ENCODE data around the gene CRTC3.

The CRTC3 gene

GRCh38 chr15:90497376-90497775, 32.3 kb upstream of the CRTC3 start:
- Histone ChIP-seq H3K36me3 (ENCODE audit: control insufficient read depth in 1 of 2, insufficient read depth in 2 of 2, low read length in 2 of 2) (peaks cover 25 to 50% of the 10 kb centered on the region in 2 experiments), H2BK120ac (ENCODE audit: insufficient read depth, low read length, poor library complexity) (no peak overlapping the region), H4K8ac (ENCODE audit: low read depth, low read length) (no peak overlapping the region), H3K27ac (ENCODE audit: low read depth, low read length) (no peak overlapping the region), H4K12ac (ENCODE audit: low read depth, low read length) (no peak overlapping the region), H3K4me1 (ENCODE audit: control insufficient read depth in 1 of 2, insufficient read depth in 2 of 2, low read length in 2 of 2) (no peaks in the 10 kb centered on the region), H3K14ac (ENCODE audit: low read length) (no peak overlapping the region), H4K91ac (ENCODE audit: low read depth, low read length) (no peak overlapping the region), H3K79me2 (ENCODE audit: control insufficient read depth, insufficient read depth, low read length, poor library complexity) (no peaks in the 10 kb centered on the region), H3K79me1 (ENCODE audit: low read length) (no peaks in the 10 kb centered on the region), H2AK5ac (ENCODE audit: low read length) (no peak overlapping the region), H3K27me3 (ENCODE audit: insufficient read depth, low read length) (no peaks in the 10 kb centered on the region), H3K4me3 (ENCODE audit: low read depth, low read length) (no peak overlapping the region), H3K4me2 (ENCODE audit: low read length) (no peak overlapping the region), H2BK5ac (ENCODE audit: low read depth, low read length, poor library complexity) (no peak overlapping the region), H3K9ac (ENCODE audit: low read length) (no peak overlapping the region), H3K9me3 (ENCODE audit: insufficient read depth, low read depth, low read length) (no peaks in the 10 kb centered on the region), H2AFZ (ENCODE audit: insufficient read depth, low read length, poor library complexity) (no peak overlapping the region), H3K4ac (ENCODE audit: low read depth, low read length) (no peak overlapping the region), H3K18ac (ENCODE audit: low read length) (no peak overlapping the region), H2BK12ac (ENCODE audit: low read length) (no peak overlapping the region), H3K23ac (ENCODE audit: low read length) (no peak overlapping the region)
- DNase-seq, result no peak
- no CpG with 5 or more reads among the region's 3 CpGs for WGBS (ENCODE audit: extremely low coverage, insufficient coverage, insufficient read length)

GRCh38 chr15:90497912-90498311, 31.8 kb upstream of the CRTC3 start:
- H3K27me3 ChIP-seq (ENCODE audit: insufficient read depth, low read length), result no peaks in the 10 kb centered on the region
- no peak overlapping the region for H2BK120ac ChIP-seq (ENCODE audit: insufficient read depth, low read length, poor library complexity)
- H3K79me1 ChIP-seq (ENCODE audit: low read length), result no peaks in the 10 kb centered on the region
- H3K14ac ChIP-seq (ENCODE audit: low read length), result no peak overlapping the region
- no peaks in the 10 kb centered on the region for H3K4me1 ChIP-seq (ENCODE audit: control insufficient read depth in 1 of 2, insufficient read depth in 2 of 2, low read length in 2 of 2)
- no peak overlapping the region for H3K4me2 ChIP-seq (ENCODE audit: low read length)
- H4K12ac ChIP-seq (ENCODE audit: low read depth, low read length), result no peak overlapping the region
- no peak overlapping the region for H3K4ac ChIP-seq (ENCODE audit: low read depth, low read length)
- no peak overlapping the region for H2BK12ac ChIP-seq (ENCODE audit: low read length)
- no CpG with 5 or more reads among the region's 6 CpGs for WGBS (ENCODE audit: extremely low coverage, insufficient coverage, insufficient read length)
- no peak overlapping the region for H3K27ac ChIP-seq (ENCODE audit: low read depth, low read length)
- no peak overlapping the region for H3K23ac ChIP-seq (ENCODE audit: low read length)
- H2BK5ac ChIP-seq (ENCODE audit: low read depth, low read length, poor library complexity), result no peak overlapping the region
- H4K91ac ChIP-seq (ENCODE audit: low read depth, low read length), result no peak overlapping the region
- no peak overlapping the region for H2AK5ac ChIP-seq (ENCODE audit: low read length)
- no peak for DNase-seq
- H2AFZ ChIP-seq (ENCODE audit: insufficient read depth, low read length, poor library complexity), result no peak overlapping the region
- no peak overlapping the region for H3K4me3 ChIP-seq (ENCODE audit: low read depth, low read length)
- H3K79me2 ChIP-seq (ENCODE audit: control insufficient read depth, insufficient read depth, low read length, poor library complexity), result no peaks in the 10 kb centered on the region
- H3K36me3 ChIP-seq (ENCODE audit: control insufficient read depth in 1 of 2, insufficient read depth in 2 of 2, low read length in 2 of 2), result peaks cover 24 to 48% of the 10 kb centered on the region in 2 experiments
- no peak overlapping the region for H4K8ac ChIP-seq (ENCODE audit: low read depth, low read length)
- H3K18ac ChIP-seq (ENCODE audit: low read length), result no peak overlapping the region
- no peak overlapping the region for H3K9ac ChIP-seq (ENCODE audit: low read length)
- H3K9me3 ChIP-seq (ENCODE audit: insufficient read depth, low read depth, low read length), result no peaks in the 10 kb centered on the region

- Histone ChIP-seq H3K4me3 (ENCODE audit: low read depth, low read length) (no peak overlapping the region), H3K23ac (ENCODE audit: low read length) (no peak overlapping the region), H3K79me2 (ENCODE audit: control insufficient read depth, insufficient read depth, low read length, poor library complexity) (no peaks in the 10 kb centered on the region), H2AK5ac (ENCODE audit: low read length) (no peak overlapping the region), H2BK120ac (ENCODE audit: insufficient read depth, low read length, poor library complexity) (no peak overlapping the region), H3K4me2 (ENCODE audit: low read length) (no peak overlapping the region), H4K8ac (ENCODE audit: low read depth, low read length) (no peak overlapping the region), H3K79me1 (ENCODE audit: low read length) (no peaks in the 10 kb centered on the region), H3K14ac (ENCODE audit: low read length) (no peak overlapping the region), H2BK12ac (ENCODE audit: low read length) (no peak overlapping the region), H2AFZ (ENCODE audit: insufficient read depth, low read length, poor library complexity) (no peak overlapping the region), H3K27ac (ENCODE audit: low read depth, low read length) (no peak overlapping the region), H3K4me1 (ENCODE audit: control insufficient read depth in 1 of 2, insufficient read depth in 2 of 2, low read length in 2 of 2) (no peaks in the 10 kb centered on the region), H2BK5ac (ENCODE audit: low read depth, low read length, poor library complexity) (no peak overlapping the region), H3K18ac (ENCODE audit: low read length) (no peak overlapping the region), H3K36me3 (ENCODE audit: control insufficient read depth in 1 of 2, insufficient read depth in 2 of 2, low read length in 2 of 2) (peaks cover 25 to 37% of the 10 kb centered on the region in 2 experiments), H4K12ac (ENCODE audit: low read depth, low read length) (no peak overlapping the region), H3K4ac (ENCODE audit: low read depth, low read length) (no peak overlapping the region), H4K91ac (ENCODE audit: low read depth, low read length) (no peak overlapping the region), H3K9me3 (ENCODE audit: insufficient read depth, low read depth, low read length) (no peaks in the 10 kb centered on the region), H3K27me3 (ENCODE audit: insufficient read depth, low read length) (no peaks in the 10 kb centered on the region), H3K9ac (ENCODE audit: low read length) (no peak overlapping the region)
- DNase-seq, result no peak
- WGBS (ENCODE audit: extremely low coverage, insufficient coverage, insufficient read length), result no CpG with 5 or more reads among the region's 2 CpGs
Measured at GRCh38 chr15:90500171-90500570, 29.6 kb upstream of the CRTC3 start.

- H3K9me3 ChIP-seq (ENCODE audit: insufficient read depth, low read depth, low read length), result no peaks in the 10 kb centered on the region
- H3K36me3 ChIP-seq (ENCODE audit: control insufficient read depth in 1 of 2, insufficient read depth in 2 of 2, low read length in 2 of 2), result peaks cover 24 to 31% of the 10 kb centered on the region in 2 experiments
- no peaks in the 10 kb centered on the region for H3K27me3 ChIP-seq (ENCODE audit: insufficient read depth, low read length)
- no peak overlapping the region for H2AK5ac ChIP-seq (ENCODE audit: low read length)
- no peak overlapping the region for H2BK12ac ChIP-seq (ENCODE audit: low read length)
- H2BK5ac ChIP-seq (ENCODE audit: low read depth, low read length, poor library complexity), result no peak overlapping the region
- H4K91ac ChIP-seq (ENCODE audit: low read depth, low read length), result no peak overlapping the region
- H3K18ac ChIP-seq (ENCODE audit: low read length), result no peak overlapping the region
- H3K4me2 ChIP-seq (ENCODE audit: low read length), result no peak overlapping the region
- H3K4ac ChIP-seq (ENCODE audit: low read depth, low read length), result no peak overlapping the region
- no peaks in the 10 kb centered on the region for H3K79me2 ChIP-seq (ENCODE audit: control insufficient read depth, insufficient read depth, low read length, poor library complexity)
- H3K4me3 ChIP-seq (ENCODE audit: low read depth, low read length), result no peak overlapping the region
- H2AFZ ChIP-seq (ENCODE audit: insufficient read depth, low read length, poor library complexity), result no peak overlapping the region
- H3K14ac ChIP-seq (ENCODE audit: low read length), result no peak overlapping the region
- H3K79me1 ChIP-seq (ENCODE audit: low read length), result no peaks in the 10 kb centered on the region
- no peak overlapping the region for H4K8ac ChIP-seq (ENCODE audit: low read depth, low read length)
- no CpG with 5 or more reads among the region's 4 CpGs for WGBS (ENCODE audit: extremely low coverage, insufficient coverage, insufficient read length)
- DNase-seq, result no peak
- no peak overlapping the region for H2BK120ac ChIP-seq (ENCODE audit: insufficient read depth, low read length, poor library complexity)
- H3K27ac ChIP-seq (ENCODE audit: low read depth, low read length), result no peak overlapping the region
- no peak overlapping the region for H3K23ac ChIP-seq (ENCODE audit: low read length)
- H4K12ac ChIP-seq (ENCODE audit: low read depth, low read length), result no peak overlapping the region
- no peak overlapping the region for H3K9ac ChIP-seq (ENCODE audit: low read length)
- no peaks in the 10 kb centered on the region for H3K4me1 ChIP-seq (ENCODE audit: control insufficient read depth in 1 of 2, insufficient read depth in 2 of 2, low read length in 2 of 2)
Measured at GRCh38 chr15:90501898-90502297, 27.8 kb upstream of the CRTC3 start.
